MM.1S (cell line): ENCODE measurements around the gene CATSPERB.

Source experiments
- CTCF ChIP-seq: fragments of 300-600 bp; sonication (generic); IDR thresholded peaks from 2 replicates; pipeline ENCODE4 v1.5.1; 2016; ENCODE audit warnings: antibody characterized with exemption, low read length, mixed read lengths
- EZH2 ChIP-seq: fragments of 300-600 bp; sonication (generic); optimal IDR thresholded peaks from 2 replicates; pipeline ENCODE3; 2017; ENCODE audit warnings: low read depth, mild to moderate bottlenecking, antibody characterized with exemption, low read length, mixed read lengths
- EZH2phosphoT487 ChIP-seq: fragments of 300-600 bp; sonication (generic); IDR thresholded peaks from 2 replicates; pipeline ENCODE4 v1.6.1; 2018; ENCODE audit warnings: antibody characterized with exemption, low read length

- TF ChIP-seq EZH2 (no peak), CTCF (no peak), EZH2phosphoT487 (no peak)
Measured at GRCh38 chr14:91685600-91685999, 46.3 kb downstream of the CATSPERB start.
